Small intestine (tissue), 7 donors: Measurements from ENCODE around the gene HES3. TPM values are rescaled to one million over a fixed set of nuclear protein-coding genes. Genes with fewer than 3 reads are reported as not detected.

Experiments used
- DNase-seq, 2 donors: peaks; one replicate each; pipeline versions ENCODE4 v3.0.0 to v3.0.0-alpha.2; 2013
- FAIRE-seq: peaks from 2 replicates; lab custom pipeline; 2012; peaks lifted over from hg19 to GRCh38; lab: Jason Lieb, UNC
- H3K27ac ChIP-seq, 3 donors: one replicate each; pipeline ENCODE4 v1.5.1; 2013; ENCODE audit warnings: low read length in 2 of 3, mild to moderate bottlenecking in 2 of 3, control low read depth in 1 of 3, inconsistent platforms in 1 of 3, low read depth in 1 of 3, moderate library complexity in 1 of 3
- H3K27me3 ChIP-seq, 3 donors: one replicate each; pipeline ENCODE4 v1.6.1; 2013; ENCODE audit warnings: low read length in 3 of 3, inconsistent platforms in 1 of 3; ENCODE audit not compliant: control insufficient read depth in 3 of 3, insufficient read depth in 3 of 3
- H3K36me3 ChIP-seq, 3 donors: one replicate each; pipeline ENCODE4 v1.6.1; 2013; ENCODE audit warnings: low read length in 3 of 3, inconsistent platforms in 1 of 3, low read depth in 1 of 3, mild to moderate bottlenecking in 1 of 3, moderate library complexity in 1 of 3; ENCODE audit not compliant: control insufficient read depth in 3 of 3, insufficient read depth in 2 of 3
- H3K4me1 ChIP-seq, 3 donors: one replicate each; pipeline ENCODE4 v1.6.1; 2013; ENCODE audit warnings: low read length in 2 of 3, inconsistent platforms in 1 of 3, low read depth in 1 of 3, mild to moderate bottlenecking in 1 of 3, moderate library complexity in 1 of 3; ENCODE audit not compliant: control insufficient read depth in 3 of 3, insufficient read depth in 2 of 3
- H3K4me3 ChIP-seq, 3 donors: one replicate each; pipeline ENCODE4 v1.5.1; 2013; ENCODE audit warnings: low read length in 3 of 3, control low read depth in 1 of 3, inconsistent platforms in 1 of 3, low read depth in 1 of 3, mild to moderate bottlenecking in 1 of 3, moderate library complexity in 1 of 3
- H3K9me3 ChIP-seq, 2 donors: one replicate each; pipeline ENCODE4 v1.6.1; 2013; ENCODE audit warnings: low read depth in 1 of 2, low read length in 1 of 2; ENCODE audit not compliant: control insufficient read depth in 2 of 2, insufficient read depth in 1 of 2
- WGBS, 3 donors: extraction: QIAGEN DNeasy Blood & Tissue Kit; methylation state at CpG; one replicate each; pipeline ENCODE4 v1.1.7; 2013; 5-methylcytosine and 5-hydroxymethylcytosine counted together
- polyA plus RNA-seq, 4 donors: library from polyadenylated mRNA; stranded (reverse) in 3 of 4; unstranded in 1 of 4; fragments of 200-250 nt in 3 of 4; fragments of 120-200 nt in 1 of 4; gene quantifications; one replicate each; pipeline versions ENCODE4 v1.2.1 to v1.2.3, GENCODE V29; 2013
- donor health status: healthy with polysubstance abuse.
- donor health status: control.
- donor health status: control.
- donor health status: Bipolar disorder and iron deficiency.
- donor health status: healthy.

HES3 gene
- polyA plus RNA-seq, 4 donors, result not detected

DNA sequence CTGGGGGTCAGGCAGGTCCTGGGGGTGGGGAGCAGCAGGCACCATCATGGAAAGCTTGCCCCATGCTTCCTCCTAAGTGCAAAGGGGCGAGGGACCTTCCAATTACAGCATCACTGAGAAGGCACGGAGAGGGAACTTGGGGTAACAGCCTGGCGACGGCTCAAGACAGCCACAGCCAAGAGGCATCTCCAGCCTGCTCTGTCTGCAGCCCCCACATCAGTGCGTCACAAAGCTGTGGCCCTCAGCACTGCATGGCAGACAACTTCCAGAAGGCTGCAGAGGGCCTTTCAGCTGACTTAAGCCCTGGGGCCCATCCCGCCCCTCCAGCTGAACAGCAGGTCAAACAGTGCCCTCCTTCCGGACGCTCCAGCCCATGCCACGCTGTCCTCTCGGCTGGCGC is 30.1 kb downstream of the HES3 start:
- FAIRE-seq (no peak), DNase-seq (no peak)
- Histone ChIP-seq H3K9me3 (no peaks in the 10 kb centered on the region), H3K27ac (no peak overlapping the region), H3K36me3 (peaks cover 0 to 33% (median 8%) of the 10 kb centered on the region in 3 donors), H3K27me3 (no peaks in the 10 kb centered on the region), H3K4me3 (no peak overlapping the region), H3K4me1 (peaks cover 0 to 80% (median 10%) of the 10 kb centered on the region in 3 donors)
- 94 to 98% (median 96%) methylated on average over 11 of the region's 11 CpGs for WGBS, 3 donors

DNA sequence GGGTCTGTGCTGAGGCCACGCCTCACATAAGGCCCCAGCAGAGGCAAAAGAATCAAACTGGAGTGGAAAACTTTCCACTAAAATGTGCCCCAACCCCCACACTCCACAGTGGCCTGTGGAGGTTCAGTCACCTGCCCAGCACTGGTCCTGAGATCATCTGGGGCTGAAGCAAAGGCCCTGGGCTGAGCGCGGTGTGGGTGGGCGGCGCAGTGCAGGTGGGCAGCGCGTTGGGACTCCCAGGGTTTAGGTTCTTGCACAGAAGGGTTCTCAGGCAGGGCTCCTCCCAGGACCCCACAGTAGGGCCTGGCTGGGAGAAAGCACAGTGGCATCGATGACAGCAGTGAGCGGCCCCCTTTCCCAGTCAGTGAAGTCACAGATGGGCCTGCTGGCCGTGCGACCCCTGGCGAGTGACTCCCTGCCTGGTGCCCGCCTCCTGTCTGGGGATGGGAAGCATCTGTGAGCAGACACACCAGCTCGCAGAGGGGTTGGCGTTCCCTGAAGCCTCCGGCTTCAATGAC is 30.7 kb downstream of the HES3 start:
- H3K4me1 ChIP-seq, result peaks cover 0 to 77% (median 10%) of the 10 kb centered on the region in 3 donors
- FAIRE-seq (no peak), DNase-seq (no peak)
- H3K27ac ChIP-seq, result no peak overlapping the region
- peaks cover 0 to 37% (median 8%) of the 10 kb centered on the region in 3 donors for H3K36me3 ChIP-seq
- H3K4me3 ChIP-seq, result no peak overlapping the region
- H3K27me3 ChIP-seq, result no peaks in the 10 kb centered on the region
- no peaks in the 10 kb centered on the region for H3K9me3 ChIP-seq
- WGBS, 3 donors, result 96 to 98% (median 97%) methylated on average over 15 to 16 of the region's 16 CpGs

DNA sequence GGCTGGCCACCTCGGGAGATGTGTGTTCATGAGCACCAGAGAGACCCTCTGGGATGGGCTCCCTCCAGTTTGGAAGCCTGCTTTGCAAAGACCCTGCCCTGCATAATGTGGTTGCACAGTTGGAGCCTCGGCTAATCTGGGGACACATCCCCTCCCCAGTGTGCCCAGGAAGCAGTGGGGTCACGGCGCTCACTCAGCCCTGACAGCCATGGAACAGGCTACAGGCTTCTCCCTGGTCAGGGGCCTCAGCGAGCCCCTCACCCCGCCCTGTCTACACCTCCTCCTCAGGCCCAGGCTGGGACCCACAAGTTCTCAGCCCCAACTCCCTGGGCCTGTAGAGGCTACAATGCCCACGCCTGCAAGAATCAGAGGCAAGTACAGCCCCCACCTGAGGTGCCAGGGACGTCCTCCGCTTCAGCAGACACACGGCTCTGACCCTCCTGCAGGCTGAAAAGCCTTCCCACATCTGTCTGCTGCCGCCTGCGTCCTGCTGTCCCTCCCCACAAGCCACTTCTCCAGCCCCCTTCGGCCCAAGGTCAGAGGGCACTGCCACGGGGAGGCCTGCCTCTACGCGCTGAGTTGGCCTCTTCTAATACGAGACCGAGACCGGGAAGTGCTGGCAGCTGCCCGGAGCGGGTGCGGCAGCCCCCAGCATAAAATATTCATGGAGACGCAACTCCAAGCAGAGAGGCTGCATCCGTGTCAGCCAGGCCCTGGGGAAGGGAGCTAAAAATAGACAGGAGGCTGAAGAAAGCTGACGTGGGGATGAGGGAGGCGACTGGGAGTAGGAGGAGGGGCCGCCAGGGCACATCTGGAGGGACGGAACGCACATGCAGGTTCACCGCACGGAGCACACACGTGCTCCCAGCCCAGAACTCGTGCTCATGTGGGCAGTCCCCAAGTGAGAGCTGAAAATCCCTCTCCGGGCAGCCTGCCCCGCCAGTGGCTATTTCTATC is 32.1 kb downstream of the HES3 start:
- H3K9me3 ChIP-seq, result no peaks in the 10 kb centered on the region
- H3K36me3 ChIP-seq, result peaks cover 0 to 41% (median 8%) of the 10 kb centered on the region in 3 donors
- FAIRE-seq (no peak), DNase-seq (peak in 1 of 2 donors; percentile 64)
- H3K4me1 ChIP-seq, result peaks cover 0 to 74% (median 6%) of the 10 kb centered on the region in 3 donors
- H3K27ac ChIP-seq, result peak overlapping the region in 2 of 3 donors; percentile 37 to 72
- peak overlapping the region in 1 of 3 donors; percentile 18 for H3K4me3 ChIP-seq
- 66 to 87% (median 82%) methylated on average over 35 of the region's 35 CpGs for WGBS, 3 donors
- no peaks in the 10 kb centered on the region for H3K27me3 ChIP-seq

- Histone ChIP-seq H3K36me3 (peaks cover 0 to 43% (median 8%) of the 10 kb centered on the region in 3 donors), H3K9me3 (no peaks in the 10 kb centered on the region), H3K4me1 (peaks cover 0 to 74% (median 3%) of the 10 kb centered on the region in 3 donors), H3K4me3 (no peak overlapping the region), H3K27me3 (no peaks in the 10 kb centered on the region), H3K27ac (peak overlapping the region in 1 of 3 donors; percentile 72)
- DNase-seq, result no peak
- WGBS, 3 donors, result 89 to 92% (median 89%) methylated on average over 20 of the region's 20 CpGs
- no peak for FAIRE-seq
Measured at GRCh38 chr1:6276811-6277555, 33.0 kb downstream of the HES3 start.

GRCh38 chr1:6278263-6278662 is 34.3 kb downstream of the HES3 start:
- H3K4me3 ChIP-seq, result no peak overlapping the region
- H3K36me3 ChIP-seq, result peaks cover 0 to 47% (median 8%) of the 10 kb centered on the region in 3 donors
- no peak for FAIRE-seq
- H3K4me1 ChIP-seq, result peaks cover 0 to 73% (median 3%) of the 10 kb centered on the region in 3 donors
- H3K27me3 ChIP-seq, result no peaks in the 10 kb centered on the region
- 86 to 87% (median 86%) methylated on average over 9 of the region's 9 CpGs for WGBS, 3 donors
- no peak for DNase-seq
- H3K27ac ChIP-seq, result no peak overlapping the region
- no peaks in the 10 kb centered on the region for H3K9me3 ChIP-seq

GRCh38 chr1:6279066-6279465 is 35.1 kb downstream of the HES3 start:
- Histone ChIP-seq H3K4me3 (no peak overlapping the region), H3K36me3 (peaks cover 0 to 43% (median 8%) of the 10 kb centered on the region in 3 donors), H3K27me3 (no peaks in the 10 kb centered on the region), H3K4me1 (peaks cover 0 to 67% (median 3%) of the 10 kb centered on the region in 3 donors), H3K27ac (no peak overlapping the region), H3K9me3 (no peaks in the 10 kb centered on the region)
- DNase-seq, result no peak
- FAIRE-seq, result no peak
- WGBS, 3 donors, result 82 to 87% (median 86%) methylated on average over 10 of the region's 10 CpGs

GRCh38 chr1:6279613-6280383 is 35.8 kb downstream of the HES3 start:
- 91 to 94% (median 92%) methylated on average over 28 to 31 of the region's 31 CpGs for WGBS, 3 donors
- no peak for DNase-seq
- H3K27me3 ChIP-seq, result no peaks in the 10 kb centered on the region
- FAIRE-seq, result no peak
- H3K4me3 ChIP-seq, result no peak overlapping the region
- peaks cover 0 to 67% (median 3%) of the 10 kb centered on the region in 3 donors for H3K4me1 ChIP-seq
- no peak overlapping the region for H3K27ac ChIP-seq
- H3K9me3 ChIP-seq, result no peaks in the 10 kb centered on the region
- peaks cover 0 to 37% (median 8%) of the 10 kb centered on the region in 3 donors for H3K36me3 ChIP-seq
